Effector CD8-positive, alpha-beta T cell (primary cell): ENCODE measurements around the gene SLC7A6.

Source experiments
- DNase-seq: peaks from one replicate; lab custom pipeline; 2025; lab: John Stamatoyannopoulos, UW

SLC7A6 gene

GRCh38 chr16:68306633-68307032 is 42.3 kb downstream of the SLC7A6 start:
- DNase-seq, result no peak

- DNase-seq, result no peak
Observed at GRCh38 chr16:68309799-68310198, 45.5 kb downstream of the SLC7A6 start.

GRCh38 chr16:68310437-68310773 is 46.1 kb downstream of the SLC7A6 start:
- no peak for DNase-seq

GRCh38 chr16:68310774-68311511 is 46.6 kb downstream of the SLC7A6 start, which contains the start of the genes PRMT7 and SLC7A6OS:
Gene PRMT7, plus strand, starts transcription at chr16:68311019. Its CDS starts 4,961 bp downstream, at chr16:68315980.
Gene SLC7A6OS, minus strand, starts transcription at chr16:68310946. Its CDS starts 20 bp downstream, at chr16:68310926.
- peak; percentile 88 for DNase-seq

- no peak for DNase-seq
Observed at GRCh38 chr16:68313116-68313515, 48.8 kb downstream of the SLC7A6 start.

- no peak for DNase-seq
Observed at GRCh38 chr16:68319185-68319908, 55.0 kb downstream of the SLC7A6 start.

- DNase-seq, result no peak
Observed at GRCh38 chr16:68324336-68324735, 60.0 kb downstream of the SLC7A6 start.

- DNase-seq, result no peak
Observed at GRCh38 chr16:68324780-68325357, 60.5 kb downstream of the SLC7A6 start.

- peak; percentile 65 for DNase-seq
Observed at GRCh38 chr16:68328151-68328859, 64.0 kb downstream of the SLC7A6 start.

- DNase-seq, result no peak
Observed at GRCh38 chr16:68328860-68329390, 64.6 kb downstream of the SLC7A6 start.

- DNase-seq, result no peak
Observed at GRCh38 chr16:68331879-68332410, 67.6 kb downstream of the SLC7A6 start.

GRCh38 chr16:68332411-68333121 is 68.2 kb downstream of the SLC7A6 start:
- DNase-seq, result no peak

- DNase-seq, result no peak
Observed at GRCh38 chr16:68335175-68335574, 70.8 kb downstream of the SLC7A6 start.

- no peak for DNase-seq
Observed at GRCh38 chr16:68338326-68339119, 74.2 kb downstream of the SLC7A6 start.

GRCh38 chr16:68339214-68339613 is 74.9 kb downstream of the SLC7A6 start:
- DNase-seq, result no peak

- no peak for DNase-seq
Observed at GRCh38 chr16:68342620-68343019, 78.3 kb downstream of the SLC7A6 start.

GRCh38 chr16:68343137-68343536 is 78.8 kb downstream of the SLC7A6 start:
- DNase-seq, result no peak

- DNase-seq, result no peak
Observed at GRCh38 chr16:68344252-68344651, 79.9 kb downstream of the SLC7A6 start.

- no peak for DNase-seq
Observed at GRCh38 chr16:68345351-68345810, 81.1 kb downstream of the SLC7A6 start.
